HG03521 (cell line): ENCODE measurements around the gene SEC14L1.

Experiments
- ATAC-seq: cut with Tn5 transposase; IDR thresholded peaks from one replicate; pipeline ENCODE4 v1.9.1; 2021; ENCODE audit warnings: mild to moderate bottlenecking, moderate library complexity; ENCODE audit not compliant: unreplicated experiment

SEC14L1 gene

GRCh38 chr17:77160875-77161530, 20.2 kb downstream of the SEC14L1 start:
- no peak for ATAC-seq

- no peak for ATAC-seq
These were observed 21.2 kb downstream of the SEC14L1 start for GRCh38 chr17:77161953-77162352.

GRCh38 chr17:77163001-77163400, 22.2 kb downstream of the SEC14L1 start:
- ATAC-seq = no peak

GRCh38 chr17:77163511-77164280, 22.9 kb downstream of the SEC14L1 start:
- no peak for ATAC-seq

GRCh38 chr17:77164483-77165091, 23.8 kb downstream of the SEC14L1 start:
- no peak for ATAC-seq

GRCh38 chr17:77165577-77165976, 24.8 kb downstream of the SEC14L1 start:
- ATAC-seq = no peak

- no peak for ATAC-seq
These were observed 26.9 kb downstream of the SEC14L1 start for GRCh38 chr17:77167472-77168306.

GRCh38 chr17:77173104-77173503, 32.3 kb downstream of the SEC14L1 start:
- ATAC-seq = no peak

- no peak for ATAC-seq
These were observed 34.3 kb downstream of the SEC14L1 start for GRCh38 chr17:77174928-77175661.

- no peak for ATAC-seq
These were observed 36.4 kb downstream of the SEC14L1 start for GRCh38 chr17:77177002-77177741.

GRCh38 chr17:77178050-77178449, 37.3 kb downstream of the SEC14L1 start:
- no peak for ATAC-seq

- no peak for ATAC-seq
These were observed 37.8 kb downstream of the SEC14L1 start for GRCh38 chr17:77178563-77178962.

GRCh38 chr17:77180503-77181357, 40.0 kb downstream of the SEC14L1 start:
- no peak for ATAC-seq

- no peak for ATAC-seq
These were observed 41.7 kb downstream of the SEC14L1 start for GRCh38 chr17:77182205-77183172.

GRCh38 chr17:77184474-77184873, 43.7 kb downstream of the SEC14L1 start:
- ATAC-seq = no peak

GRCh38 chr17:77185137-77185536, 44.4 kb downstream of the SEC14L1 start:
- ATAC-seq = no peak

GRCh38 chr17:77186141-77186604, 45.4 kb downstream of the SEC14L1 start:
- ATAC-seq = no peak
